Stimulated activated CD4-positive, alpha-beta T cell treated with anti-CD3 and anti-CD28 coated beads, Interleukin-15, amount 100 ng/mL, for 24 hours (primary cell): ENCODE data around the gene EYS.
"Not testable (repeated sequence)": the region's sequence is repeated elsewhere in the genome, so short reads cannot be mapped to it uniquely, and the experiment has no call there.

Experiments
- DNase-seq: peaks from one replicate; pipeline ENCODE4 v3.0.0-alpha.2; 2020

The EYS gene

GRCh38 chr6:63862486-63863198, 1844.4 kb downstream of the EYS start:
- no peak for DNase-seq

DNA sequence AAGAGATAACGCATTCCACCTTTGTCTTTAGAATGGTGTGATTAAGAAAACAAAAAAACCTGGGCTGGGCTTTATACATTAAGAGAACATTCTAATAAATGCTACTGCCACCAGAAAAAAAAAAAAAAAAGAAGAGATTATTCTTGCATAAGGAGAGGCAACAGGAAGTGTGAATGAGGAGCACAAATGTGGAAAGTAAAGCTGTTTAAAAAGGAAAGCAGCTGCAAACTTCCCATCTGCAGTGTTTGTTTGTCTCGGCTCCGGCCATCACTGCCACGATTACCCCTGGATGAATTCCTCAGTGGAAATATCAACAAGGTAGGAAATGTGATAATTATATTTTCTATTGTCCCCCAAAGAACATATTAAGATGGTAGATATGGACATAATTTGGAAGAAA, 1847.5 kb downstream of the EYS start:
- DNase-seq: no peak

DNA sequence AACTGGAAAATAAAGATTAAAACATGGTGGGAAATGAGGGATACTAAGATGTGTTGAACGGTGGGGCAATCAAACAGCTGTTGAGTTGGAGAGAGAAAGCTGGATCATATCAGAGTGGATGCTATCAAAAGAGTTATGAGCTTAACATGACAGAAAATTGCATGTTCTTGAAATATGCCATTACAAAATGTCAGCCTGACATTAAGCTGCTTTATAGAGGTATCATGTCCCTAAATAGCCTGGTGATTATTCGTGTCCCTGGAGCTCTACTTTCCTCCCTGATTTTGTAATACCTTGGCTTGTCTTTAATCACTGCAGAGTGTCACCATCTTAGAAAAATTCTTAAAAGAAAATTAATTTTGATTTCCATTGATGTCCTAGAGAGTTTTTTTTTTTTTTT, 1848.3 kb downstream of the EYS start:
- DNase-seq: no peak

- DNase-seq: no peak
Measured at GRCh38 chr6:63856271-63856670, 1850.8 kb downstream of the EYS start.

DNA sequence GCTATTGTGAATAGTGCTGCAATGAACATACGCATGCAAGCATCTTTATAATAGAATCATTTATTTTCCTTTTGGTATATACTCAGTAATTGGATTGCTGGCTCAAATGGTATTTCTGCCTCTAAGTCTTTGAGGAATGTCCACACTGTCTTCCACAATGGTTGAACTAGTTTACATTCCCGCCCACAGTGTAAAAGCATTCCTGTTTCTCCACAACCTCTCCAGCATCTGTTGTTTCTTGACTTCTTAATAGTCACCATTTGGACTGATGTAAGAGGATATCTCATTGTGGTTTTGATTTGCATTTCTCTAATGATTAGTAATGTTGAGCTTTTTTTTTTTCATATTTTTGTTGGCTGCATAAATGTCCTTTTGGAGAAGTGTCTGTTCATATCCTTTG, 1862.7 kb downstream of the EYS start:
- no peak for DNase-seq

DNA sequence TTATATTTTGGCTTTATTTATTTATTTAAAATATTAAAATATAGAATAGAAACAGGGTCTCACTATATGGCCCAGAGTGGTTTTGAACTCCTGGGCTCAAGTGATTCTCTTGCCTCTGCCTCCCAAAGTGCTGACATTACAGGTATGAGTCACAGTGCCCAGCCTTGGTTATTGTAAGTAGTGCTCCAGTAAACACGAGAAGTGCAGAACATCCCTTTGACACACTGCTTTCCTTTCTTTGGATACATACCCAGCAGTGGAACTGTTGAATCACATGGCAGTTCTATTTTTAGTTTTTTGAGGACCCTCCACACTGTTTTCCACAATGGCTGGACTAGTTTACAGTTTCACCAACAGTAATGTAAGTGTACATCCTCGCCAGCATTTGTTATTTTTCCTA, 1867.5 kb downstream of the EYS start:
- no peak for DNase-seq

DNA sequence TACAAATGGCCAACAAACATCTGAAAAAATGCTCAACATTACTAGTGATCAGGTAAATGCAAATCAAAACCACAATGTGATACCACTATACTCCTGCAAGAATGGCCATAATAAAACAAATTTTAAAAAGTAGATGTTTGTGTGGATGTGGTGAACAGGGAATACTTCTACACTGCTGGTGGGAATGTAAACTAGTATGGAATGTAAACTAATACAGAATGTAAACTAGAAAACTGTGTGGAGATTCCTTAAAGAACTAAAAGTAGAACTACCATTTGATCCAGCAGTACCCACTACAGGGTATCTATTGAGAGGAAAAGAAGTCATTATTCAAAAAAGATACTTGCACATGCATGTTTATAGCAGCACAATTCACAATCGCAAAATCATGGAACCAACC, 1878.3 kb downstream of the EYS start:
- DNase-seq: not testable (repeated sequence)

- DNase-seq: no peak
Measured at GRCh38 chr6:63824722-63825121, 1882.3 kb downstream of the EYS start.

DNA sequence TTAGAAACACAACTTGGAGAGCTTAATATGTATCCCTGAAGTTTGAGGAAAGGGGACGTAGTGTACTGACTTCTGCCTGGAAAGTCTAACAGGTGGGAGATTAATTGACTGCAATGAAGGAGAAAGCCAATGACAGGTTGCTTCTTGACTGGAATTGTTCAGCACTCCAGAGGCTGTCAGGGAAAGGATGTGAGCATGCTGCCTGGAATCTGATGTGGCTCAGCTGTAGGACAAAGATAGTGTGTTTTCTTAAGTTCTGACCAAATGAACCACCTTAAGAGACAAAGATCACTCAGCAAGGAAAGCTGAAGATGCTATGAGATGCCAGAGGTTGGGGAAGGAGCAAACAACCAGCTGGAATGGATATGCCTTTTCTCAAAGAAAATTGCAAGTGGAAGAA, 1885.6 kb downstream of the EYS start:
- DNase-seq: no peak

- no peak for DNase-seq
Measured at GRCh38 chr6:63819831-63820230, 1887.2 kb downstream of the EYS start.

- no peak for DNase-seq
Measured at GRCh38 chr6:63817492-63818050, 1889.5 kb downstream of the EYS start.

GRCh38 chr6:63816982-63817436, 1890.0 kb downstream of the EYS start:
- DNase-seq: no peak

DNA sequence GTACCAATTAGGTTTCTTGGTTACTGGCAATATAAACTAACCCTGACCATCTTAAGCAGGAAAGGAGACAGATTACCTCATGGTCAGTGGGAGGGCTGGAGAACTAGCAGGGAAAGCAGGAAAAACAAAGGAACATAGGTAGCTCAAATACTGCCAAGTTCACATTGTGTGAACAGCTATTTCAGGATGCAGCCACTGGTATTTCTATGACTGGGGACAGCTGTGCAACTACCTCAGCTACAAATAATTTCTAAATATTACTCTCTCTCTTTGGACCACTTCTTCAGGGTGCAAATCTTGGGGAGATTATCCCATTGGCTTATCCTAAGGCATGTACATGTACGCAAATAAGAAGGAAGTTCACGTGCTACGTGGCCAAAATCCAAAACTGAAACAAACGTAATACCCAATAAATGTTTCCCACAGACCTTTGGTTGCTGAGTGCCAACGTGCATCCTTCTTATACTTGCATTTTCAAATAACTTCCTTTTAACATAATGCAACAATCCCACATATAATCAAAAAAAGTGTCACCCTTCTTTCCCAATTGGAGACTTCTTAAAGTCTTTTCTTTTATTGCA, 1890.5 kb downstream of the EYS start:
- no peak for DNase-seq

DNA sequence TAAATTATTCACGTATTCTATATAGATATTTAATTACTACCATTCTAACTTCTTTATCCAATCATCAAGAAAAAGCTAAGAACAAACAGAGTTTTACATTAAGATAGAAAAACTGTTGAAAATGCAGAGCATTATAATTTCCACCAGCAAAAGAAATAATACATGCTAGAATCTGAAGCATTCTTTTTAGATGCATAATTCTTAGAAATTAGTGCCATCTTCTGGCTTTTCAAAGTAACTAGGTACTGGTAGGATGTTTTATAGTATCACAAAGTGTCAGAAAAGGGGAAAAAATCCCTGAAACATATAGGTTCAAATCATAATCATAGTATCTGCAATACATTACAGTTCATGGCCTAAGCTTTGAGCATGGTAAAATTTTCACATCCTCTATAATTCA, 1892.6 kb downstream of the EYS start:
- DNase-seq: no peak

GRCh38 chr6:63813566-63814120, 1893.4 kb downstream of the EYS start:
- no peak for DNase-seq

DNA sequence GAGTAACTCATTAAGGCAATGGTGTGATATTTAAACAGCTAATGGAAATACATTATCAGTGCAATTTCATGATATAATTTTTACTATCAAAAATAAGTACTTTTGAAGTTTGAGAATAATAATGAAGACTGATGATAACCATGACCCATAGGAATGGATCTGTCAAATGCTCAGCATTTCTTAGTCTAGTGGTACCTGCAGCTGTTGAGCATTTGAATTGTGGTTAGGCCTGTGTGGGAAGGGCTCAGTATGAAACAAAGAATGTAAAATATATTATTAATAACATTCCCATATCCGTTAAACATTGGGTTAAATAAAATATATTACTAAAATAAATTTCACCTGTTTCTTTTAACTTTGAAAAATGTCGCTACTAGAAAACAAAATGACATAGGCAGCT, 1898.5 kb downstream of the EYS start:
- no peak for DNase-seq

DNA sequence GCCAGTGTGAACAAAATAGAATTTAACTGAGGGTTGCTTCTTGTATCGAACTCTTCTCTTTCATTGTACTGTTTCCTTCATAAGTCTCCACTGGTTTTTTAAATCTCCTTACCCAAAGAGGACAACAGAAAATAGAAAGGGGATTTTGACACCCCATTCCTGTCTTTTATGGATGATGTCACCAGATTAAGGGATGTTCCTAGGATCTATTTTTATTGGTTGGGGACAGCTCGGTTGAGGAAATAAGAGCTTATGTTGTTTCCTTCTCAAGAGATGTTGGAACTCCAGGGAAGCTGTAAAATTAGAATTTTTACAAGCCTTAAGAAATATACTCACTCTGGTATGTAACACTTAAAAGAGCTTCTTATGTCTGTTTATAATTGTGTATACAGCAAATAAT, 1900.0 kb downstream of the EYS start:
- DNase-seq: no peak

- DNase-seq: no peak
Measured at GRCh38 chr6:63806573-63806913, 1900.5 kb downstream of the EYS start.

GRCh38 chr6:63805808-63806572, 1901.0 kb downstream of the EYS start:
- no peak for DNase-seq

DNA sequence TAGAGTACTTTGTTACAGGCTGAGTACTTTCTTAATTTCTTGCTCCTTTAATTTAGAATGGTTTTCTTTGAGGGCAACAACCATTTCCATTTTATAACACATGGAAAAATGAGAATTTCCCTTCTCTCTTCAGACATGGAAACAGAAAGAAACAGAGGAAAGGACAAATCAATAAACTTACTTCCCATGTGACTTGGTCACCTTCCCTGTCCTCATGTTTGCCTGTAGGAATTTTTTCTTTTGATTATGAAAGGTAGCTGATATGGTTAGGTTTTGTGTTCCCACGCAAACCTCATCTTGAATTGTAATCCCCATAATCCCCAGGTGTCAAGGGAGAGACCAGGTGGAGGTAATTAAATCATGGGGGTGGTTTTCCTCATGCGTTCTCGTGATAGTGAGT, 1901.7 kb downstream of the EYS start:
- DNase-seq: no peak

DNA sequence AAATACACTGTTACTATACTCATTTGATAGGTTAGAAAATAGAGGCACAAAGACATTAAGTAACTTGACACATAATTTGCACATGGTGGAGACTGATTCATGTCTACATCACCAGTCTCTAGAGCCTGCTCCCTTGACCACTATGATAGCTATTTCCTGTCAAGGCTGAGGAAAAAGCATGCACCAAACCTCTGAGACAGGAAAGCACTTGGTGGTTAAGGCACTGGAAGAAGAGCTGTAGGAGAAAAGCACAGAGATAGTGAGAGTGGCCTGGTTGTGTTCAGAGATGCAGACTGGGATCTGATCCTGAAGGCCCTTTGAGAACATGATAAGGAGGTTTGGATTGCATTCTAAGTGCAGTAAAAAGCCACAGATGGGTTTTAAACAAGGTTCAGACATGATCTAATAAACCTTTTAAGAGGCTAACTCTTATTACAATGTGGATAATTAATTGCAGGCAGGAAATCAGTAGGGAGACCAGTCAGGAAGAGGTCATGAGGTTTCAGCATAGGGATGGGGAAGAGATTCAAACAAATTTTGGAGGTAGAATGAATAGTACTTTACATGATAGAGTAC, 1902.6 kb downstream of the EYS start:
- no peak for DNase-seq

- DNase-seq: no peak
Measured at GRCh38 chr6:63803371-63803770, 1903.7 kb downstream of the EYS start.

DNA sequence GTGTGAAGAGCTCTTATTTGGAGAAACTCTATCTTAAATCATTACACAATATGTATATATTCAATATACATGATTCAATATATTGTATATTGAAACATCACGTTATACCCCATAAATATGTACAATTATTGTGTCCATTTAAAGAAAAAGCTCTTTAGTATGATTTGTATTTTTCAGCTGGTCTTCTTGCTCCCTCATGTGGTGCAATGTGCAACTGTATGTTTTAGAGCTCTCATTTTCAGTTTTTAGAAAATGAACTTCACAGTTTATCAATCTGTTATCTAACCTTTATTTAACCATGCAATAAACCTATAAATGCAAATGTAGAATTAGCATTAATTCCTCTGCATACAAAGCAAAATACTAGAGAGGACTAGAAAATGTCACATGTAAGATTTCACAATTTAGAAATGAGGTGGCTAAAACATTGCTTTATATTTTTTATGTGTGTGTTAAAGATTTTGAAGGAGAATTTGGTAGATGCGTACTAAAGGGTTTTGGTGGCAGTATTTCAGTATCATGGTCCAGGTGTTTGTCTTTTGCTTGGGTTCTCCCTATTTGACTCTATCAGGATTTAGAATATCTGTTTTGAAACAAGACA, 1904.3 kb downstream of the EYS start:
- no peak for DNase-seq
